ENCODE data around the gene CDH22.

GRCh38 chr20:46255440-46256104, 52.7 kb downstream of the CDH22 start:
- TF ChIP-seq FOXK2 (IDR thresholded peaks at IDR 0.05) (no peak), NFRKB (IDR thresholded peaks at IDR 0.05) (no peak), FOXM1 (IDR thresholded peaks at IDR 0.05; ENCODE audit: borderline replicate concordance) (no peak), TARDBP (IDR thresholded peaks at IDR 0.05) (no peak), BHLHE40 (IDR thresholded peaks at IDR 0.05; ENCODE audit: borderline replicate concordance) (no peak), ZNF384 (IDR thresholded peaks at IDR 0.05) (no peak), ARNT (IDR thresholded peaks at IDR 0.05) (no peak), SUZ12 (IDR thresholded peaks at IDR 0.05) (no peak), SP1 (IDR thresholded peaks at IDR 0.05) (no peak), PKNOX1 (IDR thresholded peaks at IDR 0.05) (no peak), ELF4 (IDR thresholded peaks at IDR 0.05) (no peak), FOXA1 (IDR thresholded peaks at IDR 0.05) (no peak), LEF1 (IDR thresholded peaks at IDR 0.05; ENCODE audit: borderline replicate concordance) (no peak)
